HG03095 (cell line): ENCODE measurements around the gene EHD4.

ENCODE experiments used
- ATAC-seq: cut with Tn5 transposase; IDR thresholded peaks from one replicate; pipeline ENCODE4 v1.9.1; 2021; ENCODE audit warnings: moderate library complexity; ENCODE audit not compliant: unreplicated experiment

The EHD4 gene

DNA sequence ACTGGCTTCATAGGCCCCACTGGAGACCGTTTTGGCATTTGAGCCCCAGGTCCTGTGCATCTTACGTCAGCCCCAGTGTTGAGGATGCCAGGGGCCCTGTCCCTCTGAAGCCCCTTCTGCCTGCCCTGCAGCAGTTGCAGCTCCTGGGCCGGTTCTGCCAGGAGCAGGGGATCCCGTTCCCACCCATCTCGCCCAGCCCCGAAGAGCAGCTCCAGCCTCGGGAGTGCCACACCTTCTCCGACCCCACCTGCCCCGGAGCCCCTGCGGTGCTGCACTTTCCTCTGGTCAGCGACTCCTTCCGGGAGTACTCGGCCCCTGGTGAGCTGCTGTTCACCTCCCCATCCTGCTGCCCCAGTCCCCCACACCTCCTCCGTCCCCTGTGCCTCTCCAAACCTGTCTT lies 125.2 kb downstream of the EHD4 start:
- ATAC-seq: no peak
